Heart left ventricle (tissue), 13 donors: ENCODE data around the gene FBXW5.

Experiments
- POLR2A ChIP-seq, 2 donors: fragments of 450-650 bp; IDR thresholded peaks; one replicate each; pipeline ENCODE4 v1.6.1; 2017; ENCODE audit warnings: antibody characterized with exemption in 2 of 2, mild to moderate bottlenecking in 2 of 2, moderate library complexity in 2 of 2
- TF ChIP-seq, protein P1 (sequence below), 12 donors: fragments of 200-600 bp; sonication (generic) in 4 of 12; IDR thresholded peaks; one replicate each; pipeline versions ENCODE4 v1.5.0 to v1.8.0; 2018 to 2022; ENCODE audit warnings: antibody characterized with exemption in 12 of 12, mild to moderate bottlenecking in 5 of 12
- donor health status: ischemic (EF 13 %, LVEDD 7.1; RV severe dilation, severe dysfunction).
- donor health status: DM: no; HTN: yes; CAD: no.
- donor health status: DM: no; HTN: no; CAD: no.
- donor health status: ischemic (EF 25% LVEDD 6.9; RV normal size, moderate dysfunction).
- donor health status: ischemic (EF 25% LVEDD 5.7; RV mildly dilated, moderate dysfunction).
- donor health status: ischemic (EF 35%, LVEDD 5.7; RV mildly dilated, moderate dysfunction).
- donor health status: nonischemic (EF 11% LVEDD 7.7; RV severe dilation, severe dysfunction).
- donor health status: DM: yes; HTN: yes; CAD: no.
- donor health status: PGD.
- donor health status: ischemic (EF 29% LVEDD 5.4; RV normal size, mild dysfunction).
- donor health status: nonischemic (EF 23%, LVEDD 6.1; RV moderate dilation, normal function).

DNA sequence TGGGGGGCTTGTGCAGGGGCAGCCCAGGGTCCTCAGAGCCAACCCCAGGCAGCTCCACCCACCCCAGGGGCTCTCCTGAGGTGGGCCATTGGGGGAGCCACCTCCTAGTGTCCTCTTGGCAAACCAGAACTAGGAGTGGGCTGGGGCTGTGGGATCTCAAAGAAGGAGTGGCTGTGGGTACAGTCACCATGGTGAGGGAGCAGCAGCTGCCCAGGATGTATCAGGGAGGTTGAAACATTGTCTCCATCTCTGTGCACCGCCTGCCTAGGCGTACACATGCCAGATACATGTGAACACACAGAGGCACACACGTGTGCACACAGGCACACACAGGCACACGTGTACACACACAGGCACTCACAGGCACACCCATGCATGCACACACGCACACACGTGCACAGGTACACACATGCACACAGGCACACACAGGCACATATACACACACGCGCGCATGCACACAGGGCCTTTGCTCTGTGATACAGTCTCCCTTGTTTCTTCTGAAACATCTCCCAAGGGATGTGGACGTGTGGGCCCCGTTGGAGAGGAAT lies 18.2 kb upstream of the FBXW5 start:
- TF ChIP-seq, protein P1, sequence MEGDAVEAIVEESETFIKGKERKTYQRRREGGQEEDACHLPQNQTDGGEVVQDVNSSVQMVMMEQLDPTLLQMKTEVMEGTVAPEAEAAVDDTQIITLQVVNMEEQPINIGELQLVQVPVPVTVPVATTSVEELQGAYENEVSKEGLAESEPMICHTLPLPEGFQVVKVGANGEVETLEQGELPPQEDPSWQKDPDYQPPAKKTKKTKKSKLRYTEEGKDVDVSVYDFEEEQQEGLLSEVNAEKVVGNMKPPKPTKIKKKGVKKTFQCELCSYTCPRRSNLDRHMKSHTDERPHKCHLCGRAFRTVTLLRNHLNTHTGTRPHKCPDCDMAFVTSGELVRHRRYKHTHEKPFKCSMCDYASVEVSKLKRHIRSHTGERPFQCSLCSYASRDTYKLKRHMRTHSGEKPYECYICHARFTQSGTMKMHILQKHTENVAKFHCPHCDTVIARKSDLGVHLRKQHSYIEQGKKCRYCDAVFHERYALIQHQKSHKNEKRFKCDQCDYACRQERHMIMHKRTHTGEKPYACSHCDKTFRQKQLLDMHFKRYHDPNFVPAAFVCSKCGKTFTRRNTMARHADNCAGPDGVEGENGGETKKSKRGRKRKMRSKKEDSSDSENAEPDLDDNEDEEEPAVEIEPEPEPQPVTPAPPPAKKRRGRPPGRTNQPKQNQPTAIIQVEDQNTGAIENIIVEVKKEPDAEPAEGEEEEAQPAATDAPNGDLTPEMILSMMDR (IDR thresholded peaks at IDR 0.05), result no peak
- no peak for TF ChIP-seq POLR2A (IDR thresholded peaks at IDR 0.05)
